GM19468 (cell line): ENCODE measurements around the gene KIF3B.
"Not testable (repeated sequence)": the region's sequence is repeated elsewhere in the genome, so short reads cannot be mapped to it uniquely, and the experiment has no call there.

Experiments
- ATAC-seq: cut with Tn5 transposase; IDR thresholded peaks from one replicate; pipeline ENCODE4 v1.9.1; 2021; ENCODE audit warnings: mild to moderate bottlenecking, moderate library complexity, moderate number of reproducible peaks; ENCODE audit not compliant: unreplicated experiment; ENCODE audit errors: extremely low read depth

The KIF3B gene

GRCh38 chr20:32370897-32371296 lies 93.4 kb downstream of the KIF3B start:
- ATAC-seq, result no peak

GRCh38 chr20:32378461-32378860 lies 101.0 kb downstream of the KIF3B start:
- no peak for ATAC-seq

- ATAC-seq, result not testable (repeated sequence)
These were observed 102.6 kb downstream of the KIF3B start for GRCh38 chr20:32380037-32380436.

GRCh38 chr20:32380745-32381144 lies 103.3 kb downstream of the KIF3B start:
- ATAC-seq, result no peak

- ATAC-seq, result no peak
These were observed 104.9 kb downstream of the KIF3B start for GRCh38 chr20:32382102-32382950.

- not testable (repeated sequence) for ATAC-seq
These were observed 106.0 kb downstream of the KIF3B start for GRCh38 chr20:32383441-32383840.
